CD4-positive, alpha-beta T cell treated with Interleukin-4 for 1 hour (primary cell): Measurements from ENCODE around the gene HDDC2.

Source experiments
- DNase-seq, 2 donors: peaks; one replicate each; pipeline ENCODE4 v3.0.0-alpha.2; 2020 to 2022

HDDC2 gene

GRCh38 chr6:125231574-125232343 is 70.0 kb downstream of the HDDC2 start:
- DNase-seq, result no peak

- no peak for DNase-seq
Observed at GRCh38 chr6:125231133-125231532, 70.6 kb downstream of the HDDC2 start.

GRCh38 chr6:125230674-125231073 is 71.1 kb downstream of the HDDC2 start:
- DNase-seq, result no peak

GRCh38 chr6:125228981-125229479 is 72.7 kb downstream of the HDDC2 start:
- no peak for DNase-seq

GRCh38 chr6:125227244-125227643 is 74.5 kb downstream of the HDDC2 start:
- DNase-seq, result no peak
